A673 (cell line): ENCODE measurements around the gene ANAPC16. TPM values are rescaled to one million over a fixed set of nuclear protein-coding genes. Genes with fewer than 3 reads are reported as not detected.

Experiments used
- BruUV-seq: library from RNA; stranded (reverse); fragments of 400-500 nt; replicated peaks from 2 replicates; lab custom pipeline; 2021; lab: Mats Ljungman, UMichigan
- CTCF ChIA-PET: fragments of 300-600 bp; sonication (Branson Sonifier 250); formaldehyde crosslinking; loops from one replicate; lab custom pipeline; 2022; ENCODE audit warnings: antibody characterized with exemption; lab: Charles Lee
- POLR2A ChIA-PET: fragments of 300-600 bp; sonication (Branson Sonifier 250); formaldehyde crosslinking; loops from one replicate; lab custom pipeline; 2022; ENCODE audit warnings: antibody characterized with exemption; ENCODE audit not compliant: low non-redundant PET; lab: Charles Lee
- DNase-seq: peaks from one replicate; pipeline ENCODE4 v3.0.0-alpha.2; 2015; ENCODE audit warnings: low spot score
- H3K27ac ChIP-seq: fragments of 200-600 bp; sonication (generic); 2 replicates; pipeline ENCODE4 v1.5.1; 2016; ENCODE audit warnings: mixed run types, low read depth, mild to moderate bottlenecking, mixed read lengths, antibody characterized with exemption, low read length; ENCODE audit not compliant: poor library complexity, severe bottlenecking
- H3K27me3 ChIP-seq: fragments of 200-600 bp; sonication (generic); replicated peaks from 2 replicates; pipeline ENCODE4 v1.6.1; 2017; ENCODE audit warnings: mixed run types, low read depth, mild to moderate bottlenecking, mixed read lengths, antibody characterized with exemption, low read length; ENCODE audit not compliant: insufficient read depth, poor library complexity
- H3K36me3 ChIP-seq: fragments of 200-600 bp; sonication (generic); 2 replicates; pipeline ENCODE4 v1.6.1; 2016; ENCODE audit warnings: mixed run types, mild to moderate bottlenecking, mixed read lengths, antibody characterized with exemption, low read length; ENCODE audit not compliant: insufficient read depth, poor library complexity, severe bottlenecking
- H3K4me1 ChIP-seq: fragments of 200-600 bp; sonication (generic); 2 replicates; pipeline ENCODE4 v1.6.1; 2017; ENCODE audit warnings: mixed run types, mild to moderate bottlenecking, mixed read lengths, antibody characterized with exemption, low read length; ENCODE audit not compliant: insufficient read depth, poor library complexity, severe bottlenecking
- H3K4me3 ChIP-seq: fragments of 200-600 bp; sonication (generic); 2 replicates; pipeline ENCODE4 v1.5.1; 2016; ENCODE audit warnings: low read depth, mixed run types, mild to moderate bottlenecking, mixed read lengths, low read length; ENCODE audit not compliant: poor library complexity, severe bottlenecking
- H3K9me3 ChIP-seq: fragments of 200-600 bp; sonication (generic); 2 replicates; pipeline ENCODE4 v1.6.1; 2016; ENCODE audit warnings: mixed run types, low read depth, mild to moderate bottlenecking, mixed read lengths, antibody characterized with exemption, low read length; ENCODE audit not compliant: poor library complexity, severe bottlenecking
- EZH2 ChIP-seq: fragments of 200-600 bp; sonication (generic); IDR thresholded peaks from 2 replicates; pipeline ENCODE4 v1.6.1; 2017; ENCODE audit warnings: borderline replicate concordance, low read depth, mild to moderate bottlenecking, mixed read lengths, antibody characterized with exemption, low read length; ENCODE audit not compliant: poor library complexity, severe bottlenecking
- intact Hi-C: fragments of 100-400 bp; cut with micrococcal nuclease; formaldehyde crosslinking; loops from one replicate; pipeline ENCODE4 v1.10.0; 2022; ENCODE audit not compliant: unreplicated experiment
- total RNA-seq: library from RNA; stranded (reverse); gene quantifications from 2 replicates; pipeline ENCODE4 v1.2.3, GENCODE V29; 2021
- TF ChIP-seq, protein P1 (sequence below): fragments of 300-800, 200-600 bp; sonication (generic); conservative IDR thresholded peaks from 2 replicates; pipeline ENCODE4 v1.5.1; 2017; ENCODE audit warnings: low read depth, mild to moderate bottlenecking, antibody characterized with exemption, low read length, moderate library complexity, mixed read lengths

ANAPC16 gene
- total RNA-seq, 1 experiment from 2014 or later = 57.6 TPM

DNA sequence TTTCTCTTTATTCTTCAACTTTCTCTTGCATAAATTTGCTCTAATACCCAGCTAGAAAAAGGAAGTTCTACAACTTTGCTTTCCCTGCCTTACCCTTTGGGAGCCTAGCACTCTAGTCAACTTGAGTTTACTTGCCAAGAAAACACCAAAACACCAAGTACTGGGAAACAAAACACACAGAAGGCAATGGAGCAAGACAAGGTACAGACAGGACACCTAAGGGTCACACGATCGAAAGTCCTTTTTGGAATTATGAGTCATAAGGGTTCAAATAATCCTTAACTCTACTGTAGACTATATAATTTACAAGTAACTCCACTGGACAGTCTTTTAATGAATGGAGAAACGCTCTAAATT lies 42.6 kb upstream of the ANAPC16 start:
- POLR2A ChIA-PET = no interaction called here

DNA sequence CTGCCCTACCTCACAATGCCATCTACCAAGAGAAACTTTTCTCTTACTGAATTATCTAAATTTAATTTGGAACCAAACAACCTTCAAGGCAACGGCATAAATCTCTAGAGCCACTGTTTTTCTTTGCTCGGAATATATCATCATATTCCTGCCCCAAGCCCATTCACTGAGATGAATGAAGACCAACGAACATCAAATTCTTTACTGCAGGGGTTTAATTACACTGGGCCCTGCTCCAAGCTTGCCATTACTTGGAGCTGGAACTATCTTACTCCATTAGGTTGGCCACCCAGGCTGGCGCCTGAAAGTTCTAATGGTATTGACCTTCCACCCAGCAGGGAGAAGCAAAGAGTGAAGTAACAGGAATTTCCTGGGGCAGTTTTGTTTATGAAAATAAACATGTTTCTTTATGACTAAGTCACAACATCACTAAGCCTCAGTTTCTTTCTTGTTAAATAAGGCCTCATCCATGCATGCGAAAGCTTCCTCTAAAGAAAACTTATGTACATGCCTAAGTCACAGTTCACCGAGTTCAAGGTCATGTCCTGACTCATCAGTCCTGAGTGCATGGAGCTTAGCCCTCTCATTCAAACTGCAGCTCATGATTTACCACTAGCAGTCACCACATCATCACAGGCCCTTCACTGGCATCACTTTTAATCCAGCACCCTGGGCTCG lies 42.1 kb upstream of the ANAPC16 start:
- intact Hi-C loops = no loop called here
- peak; percentile 84 for DNase-seq
- ChIA-PET CTCF (interaction anchor here (0.6 to 1.6 kb wide), 2 partner anchors 9 to 48 kb away, joined by 3 to 4 read pairs; no protein-coding TSS in a partner anchor), POLR2A (interaction anchor here (0.7 to 1.1 kb wide), 2 partner anchors 13 to 1055 kb away, joined by 3 read pairs; no protein-coding TSS in a partner anchor)
- no peaks in the 10 kb centered on the region for H3K36me3 ChIP-seq
- H3K27ac ChIP-seq = peak overlapping the region; percentile 72
- H3K27me3 ChIP-seq = no peaks in the 10 kb centered on the region
- no peaks in the 10 kb centered on the region for H3K9me3 ChIP-seq
- H3K4me1 ChIP-seq = peaks cover 45% of the 10 kb centered on the region
- BruUV-seq = no TSS peak
- no peak overlapping the region for H3K4me3 ChIP-seq
- TF ChIP-seq, protein P1, sequence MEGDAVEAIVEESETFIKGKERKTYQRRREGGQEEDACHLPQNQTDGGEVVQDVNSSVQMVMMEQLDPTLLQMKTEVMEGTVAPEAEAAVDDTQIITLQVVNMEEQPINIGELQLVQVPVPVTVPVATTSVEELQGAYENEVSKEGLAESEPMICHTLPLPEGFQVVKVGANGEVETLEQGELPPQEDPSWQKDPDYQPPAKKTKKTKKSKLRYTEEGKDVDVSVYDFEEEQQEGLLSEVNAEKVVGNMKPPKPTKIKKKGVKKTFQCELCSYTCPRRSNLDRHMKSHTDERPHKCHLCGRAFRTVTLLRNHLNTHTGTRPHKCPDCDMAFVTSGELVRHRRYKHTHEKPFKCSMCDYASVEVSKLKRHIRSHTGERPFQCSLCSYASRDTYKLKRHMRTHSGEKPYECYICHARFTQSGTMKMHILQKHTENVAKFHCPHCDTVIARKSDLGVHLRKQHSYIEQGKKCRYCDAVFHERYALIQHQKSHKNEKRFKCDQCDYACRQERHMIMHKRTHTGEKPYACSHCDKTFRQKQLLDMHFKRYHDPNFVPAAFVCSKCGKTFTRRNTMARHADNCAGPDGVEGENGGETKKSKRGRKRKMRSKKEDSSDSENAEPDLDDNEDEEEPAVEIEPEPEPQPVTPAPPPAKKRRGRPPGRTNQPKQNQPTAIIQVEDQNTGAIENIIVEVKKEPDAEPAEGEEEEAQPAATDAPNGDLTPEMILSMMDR = no peak
- TF ChIP-seq EZH2 = no peak

More for the DNA sequence above, 42.6 kb upstream of the ANAPC16 start:
- BruUV-seq = no TSS peak
- Histone ChIP-seq H3K9me3 (no peaks in the 10 kb centered on the region), H3K27ac (peak overlapping the region; percentile 72), H3K36me3 (no peaks in the 10 kb centered on the region), H3K4me1 (peaks cover 45% of the 10 kb centered on the region), H3K27me3 (no peaks in the 10 kb centered on the region), H3K4me3 (no peak overlapping the region)
- CTCF ChIA-PET = interaction anchor here (1.6 kb wide), 1 partner anchor 47 kb away, joined by 4 read pairs; no protein-coding TSS in a partner anchor
- peak; percentile 24 for DNase-seq
- intact Hi-C loops = no loop called here
- TF ChIP-seq, protein P1 = no peak
- TF ChIP-seq EZH2 = no peak

DNA sequence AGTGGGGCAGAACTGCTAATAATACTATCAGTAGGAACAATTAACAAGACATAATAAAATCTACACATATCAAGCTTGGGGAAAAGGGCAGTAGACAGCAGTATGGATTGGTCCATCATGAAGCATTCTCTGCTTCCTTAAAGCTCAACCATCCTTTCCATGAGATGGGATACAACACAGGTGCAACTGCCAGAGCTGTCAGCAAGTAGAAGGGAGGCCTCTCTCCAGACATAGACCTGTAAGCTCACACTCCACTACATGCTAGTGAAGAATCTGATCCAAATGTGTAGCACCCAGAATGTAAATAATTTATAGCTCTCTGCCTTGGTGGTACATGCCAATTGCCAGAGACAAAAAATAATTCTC lies 41.5 kb upstream of the ANAPC16 start:
- DNase-seq = no peak
- H3K4me3 ChIP-seq = no peak overlapping the region
- ChIA-PET CTCF (interaction anchor here (0.6 to 1.6 kb wide), 2 partner anchors 9 to 48 kb away, joined by 3 to 4 read pairs; no protein-coding TSS in a partner anchor), POLR2A (interaction anchor here (0.7 to 1.1 kb wide), 2 partner anchors 12 to 1055 kb away, joined by 3 read pairs; no protein-coding TSS in a partner anchor)
- no TSS peak for BruUV-seq
- no peaks in the 10 kb centered on the region for H3K36me3 ChIP-seq
- H3K27me3 ChIP-seq = no peaks in the 10 kb centered on the region
- intact Hi-C loops = no loop called here
- peak overlapping the region; percentile 72 for H3K27ac ChIP-seq
- no peaks in the 10 kb centered on the region for H3K9me3 ChIP-seq
- TF ChIP-seq EZH2 = no peak
- TF ChIP-seq, protein P1 = no peak
- H3K4me1 ChIP-seq = peaks cover 45% of the 10 kb centered on the region
